ENCODE data around the gene CNGA4.
"Not testable (repeated sequence)": the region's sequence is repeated elsewhere in the genome, so short reads cannot be mapped to it uniquely, and the experiment has no call there.

Gene CNGA4

DNA sequence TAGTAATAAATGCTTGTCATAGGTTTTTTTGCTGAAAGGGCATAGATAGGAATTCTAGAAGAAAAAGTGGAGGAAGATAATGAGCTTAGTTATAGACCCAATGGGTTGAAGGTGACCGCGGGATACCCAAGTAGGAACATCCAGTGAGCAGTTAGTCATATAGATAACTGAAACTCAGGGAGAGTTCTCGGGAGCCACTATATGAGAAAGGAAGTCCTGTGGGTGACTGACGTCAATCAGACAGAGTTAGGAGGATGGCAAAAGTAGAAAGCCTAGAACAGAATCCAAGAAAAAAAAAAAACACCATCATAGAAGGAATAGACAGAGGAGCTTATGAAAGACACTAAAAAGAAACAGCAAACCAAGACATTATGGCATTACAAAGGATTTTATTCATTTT lies 1.6 kb upstream of the CNGA4 start:
- no peak for FAIRE-seq
- TF ChIP-seq, protein P1, sequence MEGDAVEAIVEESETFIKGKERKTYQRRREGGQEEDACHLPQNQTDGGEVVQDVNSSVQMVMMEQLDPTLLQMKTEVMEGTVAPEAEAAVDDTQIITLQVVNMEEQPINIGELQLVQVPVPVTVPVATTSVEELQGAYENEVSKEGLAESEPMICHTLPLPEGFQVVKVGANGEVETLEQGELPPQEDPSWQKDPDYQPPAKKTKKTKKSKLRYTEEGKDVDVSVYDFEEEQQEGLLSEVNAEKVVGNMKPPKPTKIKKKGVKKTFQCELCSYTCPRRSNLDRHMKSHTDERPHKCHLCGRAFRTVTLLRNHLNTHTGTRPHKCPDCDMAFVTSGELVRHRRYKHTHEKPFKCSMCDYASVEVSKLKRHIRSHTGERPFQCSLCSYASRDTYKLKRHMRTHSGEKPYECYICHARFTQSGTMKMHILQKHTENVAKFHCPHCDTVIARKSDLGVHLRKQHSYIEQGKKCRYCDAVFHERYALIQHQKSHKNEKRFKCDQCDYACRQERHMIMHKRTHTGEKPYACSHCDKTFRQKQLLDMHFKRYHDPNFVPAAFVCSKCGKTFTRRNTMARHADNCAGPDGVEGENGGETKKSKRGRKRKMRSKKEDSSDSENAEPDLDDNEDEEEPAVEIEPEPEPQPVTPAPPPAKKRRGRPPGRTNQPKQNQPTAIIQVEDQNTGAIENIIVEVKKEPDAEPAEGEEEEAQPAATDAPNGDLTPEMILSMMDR (IDR thresholded peaks at IDR 0.05; ENCODE audit: insufficient read depth, missing control alignments): no peak

DNA sequence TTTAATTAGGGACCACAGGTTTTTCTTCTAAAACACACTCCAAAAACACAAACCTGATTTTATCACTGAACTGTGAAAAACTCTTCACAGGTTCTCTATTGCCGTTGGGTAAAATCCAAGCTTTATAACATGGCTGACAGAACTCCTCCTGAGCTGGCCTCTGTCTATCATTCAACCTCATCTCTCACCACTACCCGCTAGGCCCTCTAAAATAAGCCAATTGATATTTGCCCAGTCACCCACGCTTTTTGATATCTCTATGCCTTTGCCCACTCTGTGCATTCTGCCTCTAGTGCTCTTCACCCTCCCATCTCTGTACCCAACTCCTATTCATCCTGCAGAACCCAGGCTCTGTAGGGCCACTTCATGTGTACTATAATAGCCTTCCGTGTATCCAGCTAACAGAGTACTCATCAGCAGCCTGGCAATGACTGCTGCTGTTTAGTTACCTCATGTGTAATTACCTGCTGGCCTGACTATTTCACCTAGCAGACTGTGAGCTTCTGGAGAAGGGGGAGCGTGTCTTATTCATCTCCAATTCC lies 1.1 kb upstream of the CNGA4 start:
- DNase-seq (ENCODE audit: insufficient read length, low spot score) (no peak), FAIRE-seq (no peak)
- TF ChIP-seq, protein P1 (IDR thresholded peaks at IDR 0.05; ENCODE audit: insufficient read depth, missing control alignments): no peak

More for the DNA sequence above, 1.6 kb upstream of the CNGA4 start:
- DNase-seq (ENCODE audit: insufficient read length, low spot score): no peak

GRCh38 chr11:6240139-6240538 lies 1.2 kb downstream of the CNGA4 start:
- DNase-seq (ENCODE audit: insufficient read length, low spot score): no peak
- TF ChIP-seq, protein P1 (IDR thresholded peaks at IDR 0.05; ENCODE audit: insufficient read depth, missing control alignments): no peak
- FAIRE-seq: no peak

DNA sequence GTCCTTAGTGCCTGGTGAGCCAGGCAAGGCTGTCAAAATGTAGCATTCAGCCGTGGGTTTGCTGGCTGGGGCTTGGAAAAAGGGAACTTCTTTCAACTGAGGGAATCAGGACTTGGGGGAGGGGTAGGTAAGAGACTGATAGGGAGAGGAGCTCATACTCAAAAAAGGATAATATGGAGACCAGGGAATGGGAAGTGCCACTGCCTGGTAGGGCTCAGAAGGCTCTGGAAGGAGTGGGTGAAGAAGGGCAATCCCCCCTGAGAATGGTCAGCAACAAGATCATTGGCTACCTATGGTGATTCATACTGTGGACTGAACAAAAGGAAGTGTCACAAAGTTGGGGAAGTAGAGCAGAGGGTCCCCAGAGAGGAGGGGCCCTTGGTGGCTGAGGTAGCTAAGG lies 1.9 kb downstream of the CNGA4 start:
- FAIRE-seq: no peak
- TF ChIP-seq, protein P1 (IDR thresholded peaks at IDR 0.05; ENCODE audit: insufficient read depth, missing control alignments): no peak
- no peak for DNase-seq (ENCODE audit: insufficient read length, low spot score)

DNA sequence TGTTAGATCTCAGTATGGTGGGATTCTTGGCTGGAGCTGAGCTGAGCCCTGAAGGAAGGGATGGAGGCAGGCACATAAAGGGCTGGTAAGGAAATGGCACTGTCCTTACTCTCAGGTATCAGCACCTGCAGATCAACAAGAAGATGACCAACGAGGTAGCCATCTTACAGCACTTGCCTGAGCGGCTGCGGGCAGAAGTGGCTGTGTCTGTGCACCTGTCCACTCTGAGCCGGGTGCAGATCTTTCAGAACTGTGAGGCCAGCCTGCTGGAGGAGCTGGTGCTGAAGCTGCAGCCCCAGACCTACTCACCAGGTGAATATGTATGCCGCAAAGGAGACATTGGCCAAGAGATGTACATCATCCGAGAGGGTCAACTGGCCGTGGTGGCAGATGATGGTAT lies 2.4 kb downstream of the CNGA4 start:
- no peak for DNase-seq (ENCODE audit: insufficient read length, low spot score)
- FAIRE-seq: no peak
- TF ChIP-seq, protein P1 (IDR thresholded peaks at IDR 0.05; ENCODE audit: insufficient read depth, missing control alignments): no peak

GRCh38 chr11:6245536-6245935 lies 6.6 kb downstream of the CNGA4 start:
- TF ChIP-seq, protein P1 (IDR thresholded peaks at IDR 0.05; ENCODE audit: insufficient read depth, missing control alignments): no peak
- FAIRE-seq: no peak
- no peak for DNase-seq (ENCODE audit: insufficient read length, low spot score)

DNA sequence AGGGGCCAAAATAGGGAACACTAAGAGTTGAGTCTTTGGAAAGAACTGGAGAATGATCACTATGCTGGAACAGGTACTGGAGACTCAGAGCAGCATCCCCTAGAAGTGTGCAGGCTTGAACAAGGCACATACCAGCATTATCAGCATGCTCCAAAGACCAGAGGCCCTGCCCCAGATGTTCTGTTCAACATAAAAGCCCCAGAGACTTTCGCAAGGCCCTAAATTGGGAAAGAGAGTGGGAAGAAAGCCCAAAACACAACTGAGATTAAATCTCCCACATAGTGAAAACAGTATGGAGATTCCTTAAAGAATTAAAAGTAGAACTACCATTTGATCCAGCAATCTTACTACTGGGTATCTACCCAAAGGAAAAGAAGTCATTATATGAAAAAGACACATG lies 9.4 kb downstream of the CNGA4 start:
- FAIRE-seq (no peak), DNase-seq (ENCODE audit: insufficient read length, low spot score) (no peak)
- TF ChIP-seq, protein P1 (IDR thresholded peaks at IDR 0.05; ENCODE audit: insufficient read depth, missing control alignments): no peak

DNA sequence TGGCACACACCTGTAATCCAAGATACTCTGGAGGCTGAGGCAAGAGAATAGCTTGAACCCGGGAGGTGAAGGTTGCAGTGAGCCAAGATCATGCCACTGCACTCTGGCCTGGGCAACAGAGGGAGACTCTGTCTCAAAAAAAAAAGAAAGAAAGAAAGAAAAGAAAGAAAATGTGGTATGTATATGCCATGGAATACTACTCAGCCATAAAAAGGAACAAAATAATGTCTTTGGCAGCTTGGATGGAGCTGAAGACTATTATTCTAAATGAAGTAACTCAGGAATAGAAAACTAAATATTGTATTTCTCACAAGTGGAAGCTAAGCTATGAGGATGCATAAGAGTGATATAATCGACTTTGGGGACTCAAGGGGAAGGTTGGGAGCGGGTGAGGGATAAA lies 10.0 kb downstream of the CNGA4 start:
- not testable (repeated sequence) for FAIRE-seq; DNase-seq (ENCODE audit: insufficient read length, low spot score)
